GM12878 (cell line): ENCODE results near the gene PRKAG2. TPM values are rescaled to one million over a fixed set of nuclear protein-coding genes. Genes with fewer than 3 reads are reported as not detected.

Experiments
- ATAC-seq: fragments of 200-7000 bp; cut with Tn5 transposase; 3 replicates; pipeline ENCODE4 v1.9.1; 2020; ENCODE audit warnings: mild to moderate bottlenecking, moderate library complexity
- BruUV-seq: library from RNA; stranded (reverse); fragments of 400-500 nt; replicated peaks from 2 replicates; lab custom pipeline; 2021; lab: Mats Ljungman, UMichigan
- CTCF ChIA-PET: fragments of 300-600 bp; sonication (Branson Sonifier 250); formaldehyde crosslinking; extraction: SDS; loops from one replicate; lab custom pipeline; 2021; ENCODE audit warnings: inconsistent platforms; lab: Yijun Ruan, JAX
- POLR2A ChIA-PET: fragments of 350-600 bp; formaldehyde crosslinking; extraction: SDS; loops from one replicate; lab custom pipeline; 2021; ENCODE audit warnings: inconsistent platforms; lab: Charles Lee
- RAD21 ChIA-PET: fragments of 300-600 bp; sonication (Branson Sonifier 250); formaldehyde crosslinking; loops from one replicate; lab custom pipeline; 2023; ENCODE audit warnings: antibody characterized with exemption; ENCODE audit not compliant: unreplicated experiment; lab: Charles Lee
- SMC1A ChIA-PET: fragments of 300-600 bp; sonication (Branson Sonifier 250); formaldehyde crosslinking; loops from one replicate; lab custom pipeline; 2023; ENCODE audit not compliant: unreplicated experiment, uncharacterized antibody; lab: Charles Lee
- DNase-seq: peaks from one replicate; pipeline ENCODE4 v3.0.0-alpha.2; 2011; ENCODE audit warnings: low read depth, low spot score
- FAIRE-seq: peaks from 3 replicates; lab custom pipeline; 2011; peaks lifted over from hg19 to GRCh38; lab: Jason Lieb, UNC
- H2AFZ ChIP-seq: 2 replicates; pipeline ENCODE4 v1.6.0; 2011; ENCODE audit warnings: low read depth, low read length, control low read depth; ENCODE audit not compliant: control insufficient read depth
- H3K27ac ChIP-seq: 2 replicates; pipeline ENCODE4 v1.5.1; 2011; ENCODE audit warnings: control low read depth; ENCODE audit not compliant: control insufficient read depth, insufficient read depth
- H3K27me3 ChIP-seq, 2 experiments: replicated peaks in 1 of 2; 2 replicates each; pipeline versions ENCODE4 v1.6.0 to v1.6.1; 2011; ENCODE audit warnings: low read length in 1 of 2; ENCODE audit not compliant: control insufficient read depth in 2 of 2, insufficient read depth in 2 of 2
- H3K36me3 ChIP-seq, 2 experiments: 2 replicates each; pipeline ENCODE4 v1.5.1; 2011; ENCODE audit warnings: low read length in 1 of 2; ENCODE audit not compliant: control insufficient read depth in 2 of 2, insufficient read depth in 2 of 2
- H3K4me1 ChIP-seq: 2 replicates; pipeline ENCODE4 v1.6.1; 2011; ENCODE audit warnings: mild to moderate bottlenecking, low read length, moderate library complexity, mixed read lengths; ENCODE audit not compliant: control insufficient read depth, insufficient read depth
- H3K4me2 ChIP-seq: 2 replicates; pipeline ENCODE4 v1.6.0; 2011; ENCODE audit warnings: control low read depth; ENCODE audit not compliant: control insufficient read depth, insufficient read depth
- H3K4me3 ChIP-seq: fragments of 200-600 bp; sonication (generic); 2 replicates; pipeline ENCODE4 v1.5.1; 2016
- H3K79me2 ChIP-seq: 2 replicates; pipeline ENCODE4 v1.6.0; 2011; ENCODE audit warnings: low read length; ENCODE audit not compliant: control insufficient read depth, insufficient read depth
- H3K9ac ChIP-seq: 2 replicates; pipeline ENCODE4 v1.8.0; 2011; ENCODE audit warnings: low read length, control low read depth, mixed read lengths; ENCODE audit not compliant: control insufficient read depth, insufficient read depth
- H3K9me3 ChIP-seq: replicated peaks from 3 replicates; pipeline ENCODE4 v1.5.1; 2011; ENCODE audit warnings: mild to moderate bottlenecking, low read length; ENCODE audit not compliant: control insufficient read depth, insufficient read depth
- H4K20me1 ChIP-seq: 2 replicates; pipeline ENCODE4 v1.6.0; 2011; ENCODE audit not compliant: control insufficient read depth, insufficient read depth
- BHLHE40 ChIP-seq, 2 experiments: fragments of 450-650 bp in 1 of 2; IDR thresholded peaks; 2 replicates each; pipeline ENCODE4 v1.6.1; 2011 to 2017; ENCODE audit warnings: low read depth in 2 of 2, borderline replicate concordance in 1 of 2, improper control_type of control experiment in 1 of 2, low read length in 1 of 2, mild to moderate bottlenecking in 1 of 2
- BRCA1 ChIP-seq: IDR thresholded peaks from 2 replicates; pipeline ENCODE4 v1.6.1; 2011; ENCODE audit warnings: low read depth, low read length, improper control_type of control experiment
- CBX3 ChIP-seq: fragments of 200-600 bp; sonication (generic); IDR thresholded peaks from 2 replicates; pipeline ENCODE4 v1.6.1; 2016; ENCODE audit warnings: low read depth, borderline replicate concordance
- ELK1 ChIP-seq: IDR thresholded peaks from 2 replicates; pipeline ENCODE4 v1.6.1; 2012; ENCODE audit warnings: low read depth, low read length, improper control_type of control experiment
- JUND ChIP-seq: IDR thresholded peaks from 2 replicates; pipeline ENCODE4 v1.6.1; 2012; ENCODE audit warnings: low read depth, mild to moderate bottlenecking, low read length, improper control_type of control experiment, moderate library complexity
- NFIC ChIP-seq: IDR thresholded peaks from 2 replicates; pipeline ENCODE4 v1.6.1; 2012; ENCODE audit warnings: low read depth, mild to moderate bottlenecking, inconsistent platforms, low read length, moderate library complexity
- NFYA ChIP-seq: IDR thresholded peaks from 2 replicates; pipeline ENCODE4 v1.6.1; 2011; ENCODE audit warnings: low read depth, mild to moderate bottlenecking, low read length, improper control_type of control experiment, borderline replicate concordance
- POLR2A ChIP-seq: IDR thresholded peaks from 2 replicates; pipeline ENCODE4 v1.6.1; 2011; ENCODE audit warnings: low read depth, mild to moderate bottlenecking, low read length
- RAD21 ChIP-seq: IDR thresholded peaks from 2 replicates; pipeline ENCODE4 v1.6.1; 2011; ENCODE audit warnings: mild to moderate bottlenecking, low read depth, low read length, moderate library complexity; ENCODE audit not compliant: insufficient read depth
- RAD51 ChIP-seq: fragments of 450-650 bp; IDR thresholded peaks from 2 replicates; pipeline ENCODE4 v1.6.1; 2016; ENCODE audit warnings: moderate library complexity, mild to moderate bottlenecking, inconsistent platforms
- USF2 ChIP-seq: IDR thresholded peaks from 2 replicates; pipeline ENCODE4 v1.6.1; 2011; ENCODE audit warnings: low read depth, low read length, improper control_type of control experiment, borderline replicate concordance
- WGBS: methylation state at CpG from one replicate; pipeline ENCODE4 v1.1.6; 2016; ENCODE audit warnings: low lambda C conversion rate; ENCODE audit not compliant: insufficient replicate concordance, insufficient coverage; ENCODE audit errors: missing lambda C conversion rate; 5-methylcytosine and 5-hydroxymethylcytosine counted together
- in situ Hi-C: fragments of 300-500 bp; cut with MboI; formaldehyde crosslinking; loops from 9 replicates; pipeline ENCODE4 v1.14.3; 2018; ENCODE audit warnings: mixed read lengths
- intact Hi-C: fragments of 100-400 bp; cut with micrococcal nuclease; formaldehyde crosslinking; loops from one replicate; pipeline ENCODE4 v1.14.2; 2022; ENCODE audit not compliant: unreplicated experiment
- polyA plus RNA-seq, 11 experiments: library from polyadenylated mRNA; depleted of rRNA in 4 of 11; unstranded in 6 of 11; stranded (reverse) in 5 of 11; fragments of >200 nt; fragmentation: Nextera tagmentation in 4 of 11; fragmentation: Illumina TruSeq in 1 of 11; extraction: Ambion mirVana in 4 of 11; extraction: Trizol in 1 of 11; gene quantifications; 1 replicate in 1 of 11; 2 replicates in 10 of 11; pipeline versions ENCODE4 v1.2.1 to v1.2.3, GENCODE V29; 2011 to 2016; ENCODE audit warnings: inconsistent platforms in 2 of 11, missing spikeins in 2 of 11, low read depth in 1 of 11
- total RNA-seq, 4 experiments: library from RNA; depleted of rRNA in 3 of 4; stranded (reverse); fragments of >200 nt in 3 of 4; fragmentation: Illumina TruSeq in 1 of 4; extraction: Trizol in 1 of 4; gene quantifications; 2 replicates each; pipeline versions ENCODE4 v1.2.1 to v1.2.3, GENCODE V29; 2013 to 2021
- TF ChIP-seq, protein P1 (sequence below): IDR thresholded peaks from 2 replicates; pipeline ENCODE4 v1.6.1; 2011; ENCODE audit warnings: low read depth, mild to moderate bottlenecking, low read length, moderate library complexity, borderline replicate concordance; ENCODE audit errors: extremely low read depth

Gene PRKAG2
- total and polyA plus RNA-seq, 10 of the 15 experiments (the other 5 are each of a cell fraction or from before 2014, with no cell fraction given): 3.4 to 8.9 (median 6.8) TPM

- WGBS: 73% methylated on average over 13 of the region's 13 CpGs
- H4K20me1 ChIP-seq: no peaks in the 10 kb centered on the region
- H2AFZ ChIP-seq: no peak overlapping the region
- POLR2A ChIA-PET: no interaction called here
- H3K4me2 ChIP-seq: no peak overlapping the region
- no peak overlapping the region for H3K27ac ChIP-seq
- TF ChIP-seq CBX3 (no peak), JUND (no peak), BRCA1 (no peak)
- TF ChIP-seq, all 136 proteins: peak for 0
- Histone ChIP-seq H3K9me3 (no peaks in the 10 kb centered on the region), H3K27me3 (no peaks in the 10 kb centered on the region), H3K4me3 (no peak overlapping the region), H3K36me3 (no peaks in the 10 kb centered on the region), H3K79me2 (no peaks in the 10 kb centered on the region), H3K4me1 (no peaks in the 10 kb centered on the region), H3K9ac (no peak overlapping the region)
- BruUV-seq: no TSS peak
- DNase-seq: no peak
- ChIA-PET SMC1A (interaction anchor here (1.0 to 2.2 kb wide), 2 partner anchors 11 to 405 kb away, joined by 4 to 5 read pairs; no protein-coding TSS in a partner anchor), RAD21 (no interaction called here), CTCF (interaction anchor here (0.7 to 2.8 kb wide), 5 partner anchors 11 to 390 kb away, joined by 3 to 9 read pairs (median 3); no protein-coding TSS in a partner anchor)
- ATAC-seq: no peak
- intact Hi-C loops: loop anchor here (5.0 kb wide), 2 partner anchors 125 to 440 kb away; no protein-coding TSS in a partner anchor
- FAIRE-seq: no peak
- in situ Hi-C loops: no loop called here
Measured at GRCh38 chr7:151756866-151757265, 120.0 kb downstream of the PRKAG2 start.

GRCh38 chr7:151756076-151756731, 120.7 kb downstream of the PRKAG2 start:
- Histone ChIP-seq H3K9ac (no peak overlapping the region), H3K9me3 (no peaks in the 10 kb centered on the region), H3K27me3 (no peaks in the 10 kb centered on the region), H3K79me2 (no peaks in the 10 kb centered on the region), H3K36me3 (no peaks in the 10 kb centered on the region), H3K4me2 (no peak overlapping the region), H2AFZ (no peak overlapping the region; the same call in 1 of the 2 replicates), H3K4me1 (no peaks in the 10 kb centered on the region), H3K27ac (no peak overlapping the region), H3K4me3 (no peak overlapping the region), H4K20me1 (no peaks in the 10 kb centered on the region)
- peak; percentile 54 for ATAC-seq
- CTCF ChIA-PET: interaction anchor here (0.6 to 2.8 kb wide), 3 partner anchors 12 to 390 kb away, joined by 3 to 9 read pairs (median 3); no protein-coding TSS in a partner anchor
- no TSS peak for BruUV-seq
- 62% methylated on average over 19 of the region's 19 CpGs for WGBS
- POLR2A ChIA-PET: no interaction called here
- intact Hi-C loops: loop anchor here (5.0 kb wide), 2 partner anchors 124 to 439 kb away; no protein-coding TSS in a partner anchor
- no peak for DNase-seq
- in situ Hi-C loops: no loop called here
- SMC1A ChIA-PET: interaction anchor here (2.2 kb wide), 1 partner anchor 12 kb away, joined by 5 read pairs; no protein-coding TSS in a partner anchor
- RAD21 ChIA-PET: no interaction called here
- no peak for FAIRE-seq
- peak; percentile 46; the same call in 1 of the 2 replicates for TF ChIP-seq USF2
- no peak for TF ChIP-seq RAD21
- peak; percentile 76 for TF ChIP-seq RAD51
- no peak for TF ChIP-seq BRCA1
- no peak for TF ChIP-seq ELK1
- TF ChIP-seq NFIC: no peak
- TF ChIP-seq BHLHE40 (IDR thresholded peaks at IDR 0.05; ENCODE audit: borderline replicate concordance in 1 of 2, low read depth in 2 of 2, low read length in 1 of 2): peak; percentile 64 to 69; a peak in 3 of 4 replicates
- TF ChIP-seq NFYA: no peak
- TF ChIP-seq, protein P1, sequence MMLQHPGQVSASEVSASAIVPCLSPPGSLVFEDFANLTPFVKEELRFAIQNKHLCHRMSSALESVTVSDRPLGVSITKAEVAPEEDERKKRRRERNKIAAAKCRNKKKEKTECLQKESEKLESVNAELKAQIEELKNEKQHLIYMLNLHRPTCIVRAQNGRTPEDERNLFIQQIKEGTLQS: peak; percentile 43; the same call in 1 of the 2 replicates
- no peak for TF ChIP-seq POLR2A
